Measurements from ENCODE around the gene ARSI.

ARSI gene

DNA sequence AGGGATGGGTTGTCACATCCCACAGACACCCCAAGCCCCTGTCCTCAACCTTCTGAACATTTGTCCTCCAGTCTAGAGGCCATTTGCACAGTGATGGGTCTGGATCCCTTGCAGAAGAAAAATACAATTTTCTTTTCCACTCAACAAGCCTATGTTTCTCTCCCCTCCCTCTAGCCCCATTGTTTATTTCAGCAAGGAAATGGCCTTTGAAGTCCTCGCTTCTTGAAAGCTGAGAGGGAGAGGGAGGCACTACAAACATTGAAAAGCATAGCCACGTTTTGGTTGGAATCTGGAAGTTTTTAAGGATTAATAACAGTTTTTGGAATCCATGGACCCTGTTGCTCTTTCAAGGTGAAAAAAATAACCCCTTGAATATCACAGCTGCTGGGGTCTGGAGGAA is 24.0 kb upstream of the ARSI start:
- DNase-seq: no peak

DNA sequence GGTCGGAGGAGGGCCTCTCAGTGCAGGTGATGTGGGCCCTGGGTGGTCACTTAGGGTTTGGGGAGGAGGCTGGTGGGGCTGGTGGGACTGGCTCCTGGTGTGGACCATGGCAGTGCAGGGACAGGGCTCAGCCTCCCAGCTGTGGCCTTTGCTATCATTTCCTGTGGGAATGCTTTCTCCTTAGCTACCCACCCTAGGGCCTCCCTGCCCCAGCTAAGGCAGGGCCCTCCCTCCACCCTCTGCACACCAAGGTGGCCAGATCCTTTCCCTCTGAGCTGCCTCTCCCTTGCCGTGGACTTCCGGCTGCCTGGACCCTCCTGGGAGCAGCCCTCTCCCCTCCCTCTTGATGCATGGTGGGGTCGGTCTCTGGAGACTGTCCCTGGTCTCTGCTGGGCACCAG is 22.7 kb upstream of the ARSI start:
- no peak for DNase-seq

GRCh38 chr5:150323819-150324218 is 21.1 kb upstream of the ARSI start:
- DNase-seq: no peak

DNA sequence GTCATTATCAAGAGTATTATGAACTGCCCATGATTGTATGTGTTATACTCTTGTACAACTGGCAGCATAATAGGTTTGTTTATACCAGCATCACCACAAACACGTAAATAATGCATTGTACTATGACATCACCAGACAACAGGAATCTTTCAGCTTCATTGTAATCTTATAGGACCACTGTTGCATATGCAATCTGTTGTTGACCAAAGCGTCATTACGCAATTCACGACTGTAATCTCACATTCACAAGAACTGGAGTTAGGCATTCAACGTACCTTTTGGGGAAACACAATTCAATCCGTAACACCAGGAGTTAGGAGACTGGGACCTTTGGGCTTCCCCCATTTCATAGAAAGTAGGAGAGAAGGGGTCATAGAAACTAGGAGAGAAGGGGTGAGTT is 20.4 kb upstream of the ARSI start:
- no peak for DNase-seq

GRCh38 chr5:150322202-150322601 is 19.5 kb upstream of the ARSI start:
- DNase-seq: no peak

DNA sequence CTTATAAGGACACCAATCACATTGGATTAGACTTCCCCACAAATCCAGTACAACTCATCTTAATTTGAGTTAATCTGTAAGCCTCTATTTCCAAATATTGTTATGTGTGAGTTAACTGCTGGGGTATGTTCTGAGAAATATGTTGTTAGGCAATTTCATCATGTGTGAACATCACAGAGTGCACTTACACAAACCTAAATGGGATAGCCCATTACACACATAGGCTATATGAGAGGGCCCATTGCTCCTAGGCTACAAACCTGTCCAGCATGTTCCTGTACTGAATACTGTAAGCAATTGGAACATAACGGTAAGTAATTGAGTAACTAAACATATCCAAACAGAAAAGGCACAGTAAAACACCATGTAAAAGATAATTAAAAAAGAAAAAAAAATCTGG is 19.1 kb upstream of the ARSI start:
- DNase-seq: no peak

DNA sequence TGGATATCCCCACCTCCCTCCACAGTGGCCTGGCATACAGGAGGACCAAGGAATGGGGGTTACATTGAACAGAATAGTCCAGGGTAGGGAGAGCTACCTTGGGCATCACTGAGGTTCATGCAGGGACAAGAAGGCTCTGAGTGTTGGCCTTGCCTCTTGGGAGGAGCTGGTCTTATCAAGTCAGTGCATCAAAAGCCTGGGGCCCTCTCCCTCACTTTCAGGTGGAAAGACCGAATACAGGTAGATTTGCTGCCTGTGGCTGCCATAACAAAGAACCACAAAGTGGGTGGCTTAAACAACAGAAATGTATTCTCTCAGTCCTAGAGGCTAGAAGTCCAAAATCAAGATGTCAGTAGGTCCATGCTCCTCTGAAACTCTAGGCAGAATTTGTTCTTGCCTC is 18.5 kb upstream of the ARSI start:
- no peak for DNase-seq

GRCh38 chr5:150320044-150320613 is 17.4 kb upstream of the ARSI start:
- no peak for DNase-seq

- DNase-seq: no peak
These were observed 16.7 kb upstream of the ARSI start for GRCh38 chr5:150319484-150319790.

DNA sequence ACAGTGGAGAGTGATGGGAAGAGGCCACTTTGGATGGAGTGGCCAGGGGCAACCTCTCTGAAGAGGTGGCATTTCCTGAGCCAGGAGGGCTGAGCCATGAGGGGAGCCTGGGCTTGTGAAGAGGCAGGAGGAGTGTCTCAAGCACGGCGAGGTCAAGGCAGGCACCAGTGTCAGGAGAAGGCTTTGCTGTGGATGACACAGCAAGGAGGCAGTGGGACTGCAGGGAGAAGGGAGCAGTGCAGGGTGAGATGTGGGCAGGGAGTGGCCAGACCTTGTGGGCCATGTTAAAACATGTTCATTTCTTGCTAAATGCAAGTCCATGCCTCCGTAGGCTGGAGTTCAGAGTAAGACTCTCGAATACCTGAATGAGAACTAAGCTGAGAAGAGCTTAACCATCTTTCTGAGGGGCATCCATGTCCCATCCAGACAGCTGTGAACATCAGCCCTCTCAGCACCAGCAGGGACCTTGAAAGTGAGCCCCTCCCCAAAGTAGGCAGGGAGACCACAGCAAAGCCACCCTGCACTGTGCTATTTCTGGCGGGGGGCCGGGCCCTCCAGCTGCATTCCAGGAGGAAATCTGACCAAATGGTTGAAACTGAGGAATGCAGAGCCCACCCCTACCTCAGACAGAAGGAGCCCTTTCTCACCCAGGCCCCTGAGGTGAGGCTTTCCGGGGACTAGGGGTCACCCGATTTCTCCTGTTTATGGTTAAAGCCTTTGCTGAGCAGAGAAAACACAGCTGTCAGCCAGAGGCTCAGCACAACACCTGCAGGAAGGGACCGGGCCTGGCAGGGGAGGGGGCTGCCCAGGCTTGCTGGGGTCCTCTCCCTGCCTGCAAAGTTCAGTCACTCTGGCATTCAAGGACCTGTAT is 16.1 kb upstream of the ARSI start:
- no peak for DNase-seq

DNA sequence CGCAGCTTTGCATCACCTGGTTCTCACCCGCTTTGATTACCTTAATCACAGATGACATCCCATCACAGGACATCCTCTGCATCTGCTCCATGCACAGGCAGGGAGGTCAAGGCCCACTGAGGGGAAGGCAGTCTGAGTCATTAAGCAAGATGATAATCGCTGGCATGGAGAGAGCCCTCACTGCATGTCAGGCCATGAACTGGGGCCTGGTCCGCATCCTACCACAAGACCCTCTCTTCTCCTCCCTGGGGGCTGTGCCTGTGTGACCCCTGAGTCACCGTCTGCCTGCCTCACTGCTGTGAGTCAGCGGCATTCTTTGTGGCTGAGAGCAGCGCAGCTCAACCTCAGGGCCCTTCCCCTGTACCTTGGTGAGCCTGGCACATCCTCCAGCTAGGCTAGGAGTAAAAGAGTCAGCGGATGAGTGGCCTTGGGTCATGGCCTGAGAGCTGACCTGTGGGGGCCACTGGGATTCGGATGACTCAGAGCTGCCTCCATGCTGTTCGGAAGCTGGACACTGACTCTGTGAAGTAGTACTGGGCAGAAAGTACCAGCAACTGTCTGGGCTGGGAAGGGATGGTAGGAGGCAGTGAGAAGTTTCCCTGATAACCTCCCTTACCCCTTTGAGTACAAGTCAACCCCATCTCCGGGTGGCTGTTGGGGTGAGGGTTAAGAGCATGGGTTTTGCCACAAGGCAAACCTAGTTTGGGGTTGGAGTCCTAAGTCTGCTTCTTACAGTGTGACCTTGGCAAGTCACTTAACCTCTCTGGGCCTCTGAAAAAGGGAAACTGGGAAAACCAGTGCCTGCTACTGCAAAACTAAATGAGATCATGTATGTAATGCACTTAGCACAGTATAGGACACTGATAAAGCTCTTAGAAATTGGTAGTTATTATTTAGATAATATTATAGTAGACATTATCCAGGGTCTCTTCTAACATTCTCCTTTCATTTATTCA is 14.6 kb upstream of the ARSI start:
- no peak for DNase-seq

DNA sequence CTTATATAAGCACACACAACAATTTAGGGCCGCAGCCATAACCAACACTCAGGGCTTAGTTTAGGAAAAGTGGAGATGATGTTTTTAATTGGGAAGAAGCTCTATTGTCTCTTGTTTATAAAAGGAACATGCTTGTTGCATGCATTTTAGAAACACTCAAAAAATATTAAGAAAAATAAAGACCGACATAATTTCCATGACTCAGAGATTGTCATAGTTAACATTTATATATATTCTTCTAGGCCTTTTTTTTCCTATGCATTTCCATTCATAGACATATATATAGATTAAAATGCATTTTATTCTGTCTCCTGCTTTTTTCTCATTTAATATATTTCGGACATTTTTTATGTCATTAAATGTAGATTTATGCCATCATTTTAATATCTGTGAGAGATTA is 13.6 kb upstream of the ARSI start:
- DNase-seq: no peak

- DNase-seq: no peak
These were observed 12.5 kb upstream of the ARSI start for GRCh38 chr5:150315245-150315644.

- DNase-seq: no peak
These were observed 11.4 kb upstream of the ARSI start for GRCh38 chr5:150313921-150314716.

- DNase-seq: no peak
These were observed 10.8 kb upstream of the ARSI start for GRCh38 chr5:150313501-150313900.

DNA sequence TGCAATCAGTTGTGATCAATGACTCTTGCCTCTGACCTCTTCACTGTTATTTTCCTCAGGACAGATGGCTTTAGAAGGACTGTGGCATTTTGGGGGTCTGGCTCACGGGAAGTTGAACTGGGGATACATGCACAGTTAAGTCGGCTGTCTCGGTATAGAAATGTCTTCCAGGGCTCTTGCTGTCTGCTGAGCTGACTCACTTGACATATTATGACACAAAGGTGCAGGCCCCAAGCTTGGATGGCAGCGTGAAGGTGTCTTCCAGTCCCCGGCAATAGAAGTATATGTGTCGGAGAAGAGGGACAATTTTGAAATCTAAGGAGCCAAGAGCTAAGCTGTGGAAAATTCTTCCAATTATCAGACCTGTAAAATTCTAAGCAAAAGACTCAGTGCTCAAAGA is 9.8 kb upstream of the ARSI start:
- no peak for DNase-seq

DNA sequence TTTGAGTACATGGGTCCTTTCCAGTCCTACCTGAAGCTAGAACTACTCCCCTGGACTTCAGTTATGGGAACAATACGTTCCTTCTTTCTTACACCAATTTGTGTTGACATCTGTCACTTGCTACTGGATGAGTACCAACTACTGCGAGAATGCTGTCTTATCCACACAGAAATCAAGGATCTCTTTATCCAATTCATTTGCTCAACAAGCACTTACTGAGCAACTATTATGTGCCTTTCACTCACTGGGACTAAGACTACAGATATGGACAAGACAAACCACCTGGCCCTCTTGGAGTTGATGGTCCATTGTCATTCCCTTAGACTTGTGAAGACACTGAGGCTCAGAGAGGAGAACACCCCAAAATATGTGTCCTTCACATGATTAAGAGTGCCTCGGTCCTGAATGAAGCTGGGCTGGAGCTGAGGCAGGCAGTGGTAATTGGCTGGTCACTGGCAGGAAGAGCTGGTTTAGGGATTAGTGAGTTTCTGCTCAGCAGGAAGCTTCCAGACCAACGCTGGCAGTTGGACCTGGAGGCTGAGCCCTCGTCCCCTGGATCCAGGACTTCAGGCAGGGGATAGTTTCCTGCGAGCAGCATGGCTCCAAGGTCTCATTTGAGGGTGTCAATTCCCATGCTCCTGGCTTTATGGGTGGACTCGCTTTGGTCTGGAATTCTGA is 8.4 kb upstream of the ARSI start:
- DNase-seq: no peak

GRCh38 chr5:150310246-150310645 is 7.5 kb upstream of the ARSI start:
- DNase-seq: no peak

DNA sequence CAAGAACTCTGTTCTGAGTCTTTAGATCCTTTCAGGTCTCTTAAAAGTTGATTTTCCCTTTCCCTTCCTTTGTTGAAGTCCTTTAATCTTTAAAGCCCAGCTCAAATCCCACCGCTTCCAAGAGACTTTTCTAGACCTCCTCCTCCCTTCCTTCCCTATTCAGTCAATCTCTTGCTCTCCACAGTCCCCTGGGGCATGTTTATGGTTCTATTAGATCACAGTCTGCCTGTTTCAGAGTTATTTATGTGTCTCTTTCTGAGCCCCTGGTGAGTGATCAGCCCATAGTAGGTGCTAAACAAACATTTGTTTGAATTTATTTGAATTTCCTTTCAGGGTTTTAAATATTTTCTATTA is 7.2 kb upstream of the ARSI start:
- DNase-seq: no peak

GRCh38 chr5:150309101-150309885 is 6.6 kb upstream of the ARSI start:
- peak; percentile 40 for DNase-seq

DNA sequence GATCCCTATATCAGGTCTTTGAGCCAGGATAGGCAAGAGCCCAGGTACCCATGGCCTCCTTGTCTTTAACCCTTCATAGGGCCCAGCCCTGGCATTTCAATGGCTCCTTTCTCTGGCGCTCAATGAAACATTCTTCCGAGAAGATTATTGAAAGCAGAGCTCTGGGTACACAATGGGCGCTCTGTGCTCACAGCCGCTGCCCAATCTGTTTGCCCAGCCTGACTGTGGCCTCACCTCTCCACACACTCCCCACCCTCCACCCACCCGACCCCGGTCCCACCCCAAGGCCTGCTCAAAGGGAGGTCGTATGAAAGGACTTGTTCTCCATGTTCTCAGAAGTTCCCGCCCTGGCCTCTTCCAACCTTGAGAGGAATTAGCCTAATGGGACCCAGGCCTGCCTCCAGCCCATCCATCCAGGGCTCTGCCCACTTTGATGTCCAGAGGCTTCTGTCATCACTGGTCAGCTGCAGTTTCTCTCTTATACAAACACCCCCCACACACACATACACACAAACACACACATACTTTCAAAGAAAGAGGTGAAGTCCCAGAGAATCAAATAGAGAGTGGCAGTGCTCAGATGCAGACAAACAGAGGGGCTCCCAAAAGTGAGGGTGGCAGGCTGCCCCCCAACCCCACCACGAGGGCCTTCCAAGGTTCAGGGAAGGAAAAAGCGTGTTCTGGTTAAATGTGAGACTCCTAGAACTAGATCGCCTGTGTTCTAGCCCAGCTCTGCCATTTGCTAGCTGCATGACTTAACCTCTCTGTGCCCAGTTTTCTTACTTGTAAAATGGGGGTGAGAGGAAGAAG is 5.1 kb upstream of the ARSI start:
- no peak for DNase-seq
